ENCODE measurements around the gene TBX2.
A peak's percentile ranks its signal among the peaks of the same experiment; 100 is the strongest.
"Not testable (repeated sequence)": the region's sequence is repeated elsewhere in the genome, so short reads cannot be mapped to it uniquely, and the experiment has no call there.

The TBX2 gene

DNA sequence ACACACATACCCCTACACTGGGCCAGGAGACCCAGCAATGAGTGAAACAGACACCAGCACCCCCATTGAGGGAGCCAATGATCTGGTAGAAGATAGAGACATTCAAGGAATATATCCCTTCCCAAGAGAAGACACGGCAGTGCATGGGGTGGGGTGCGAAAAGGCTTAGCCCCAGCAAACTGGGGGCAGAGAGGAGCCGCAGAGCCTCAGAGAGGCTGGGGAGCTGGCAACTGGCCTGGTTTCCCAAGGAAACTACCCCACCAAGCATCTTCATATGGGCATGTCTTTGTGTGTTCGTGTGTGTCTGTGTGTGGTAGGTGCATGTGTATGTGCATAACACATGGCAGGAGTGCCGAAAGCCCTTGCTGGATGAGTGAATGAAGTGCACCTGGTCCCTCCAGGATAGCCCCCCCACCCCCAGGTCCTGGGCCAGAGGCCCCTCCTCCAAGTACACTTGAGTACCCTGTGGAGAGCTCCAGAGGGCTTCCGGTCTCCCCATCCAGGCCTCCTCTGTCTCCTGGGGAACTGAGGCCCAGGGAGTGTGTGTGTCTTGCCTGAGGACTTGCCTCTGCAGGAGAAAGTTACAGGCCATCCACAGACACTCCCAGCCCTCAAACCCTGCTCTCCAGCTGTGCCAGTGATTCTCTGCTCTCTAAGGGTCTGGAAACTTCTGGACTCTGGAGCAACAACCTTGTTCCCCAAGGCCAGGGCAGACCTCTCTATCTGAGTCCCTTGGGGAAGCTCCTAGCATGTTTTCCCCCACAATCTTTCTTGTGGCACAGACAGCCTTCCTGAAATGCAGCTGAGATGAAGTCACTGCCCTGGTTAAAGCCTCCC lies 15.9 kb downstream of the TBX2 start:
- no peak for DNase-seq

DNA sequence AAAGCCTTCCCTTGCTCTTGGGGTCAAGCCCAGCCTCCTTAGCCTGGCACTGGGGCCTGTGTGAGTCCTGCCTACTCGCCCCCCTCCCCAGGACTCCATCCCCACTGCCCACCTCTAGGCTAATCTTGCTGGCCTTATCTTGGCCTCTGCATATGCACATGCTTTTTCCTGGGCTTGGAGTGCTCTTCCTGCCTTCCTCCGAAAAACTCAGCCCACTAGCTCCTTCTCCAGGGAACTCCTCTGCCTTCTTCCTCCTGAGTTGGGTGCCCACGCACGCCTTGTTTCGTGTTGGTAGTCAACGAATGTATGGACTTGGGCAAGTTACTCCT lies 16.5 kb downstream of the TBX2 start:
- no peak for DNase-seq

GRCh38 chr17:61416540-61417363 lies 17.1 kb downstream of the TBX2 start:
- DNase-seq, result peak; percentile 81

GRCh38 chr17:61418449-61418848 lies 18.8 kb downstream of the TBX2 start:
- DNase-seq, result no peak

- no peak for DNase-seq
These were observed 19.9 kb downstream of the TBX2 start for GRCh38 chr17:61419496-61420046.

- DNase-seq, result no peak
These were observed 20.4 kb downstream of the TBX2 start for GRCh38 chr17:61420052-61420451.

GRCh38 chr17:61420745-61421398 lies 21.2 kb downstream of the TBX2 start:
- no peak for DNase-seq

GRCh38 chr17:61421460-61421859 lies 21.8 kb downstream of the TBX2 start:
- DNase-seq, result no peak

GRCh38 chr17:61422116-61422799 lies 22.6 kb downstream of the TBX2 start:
- no peak for DNase-seq

DNA sequence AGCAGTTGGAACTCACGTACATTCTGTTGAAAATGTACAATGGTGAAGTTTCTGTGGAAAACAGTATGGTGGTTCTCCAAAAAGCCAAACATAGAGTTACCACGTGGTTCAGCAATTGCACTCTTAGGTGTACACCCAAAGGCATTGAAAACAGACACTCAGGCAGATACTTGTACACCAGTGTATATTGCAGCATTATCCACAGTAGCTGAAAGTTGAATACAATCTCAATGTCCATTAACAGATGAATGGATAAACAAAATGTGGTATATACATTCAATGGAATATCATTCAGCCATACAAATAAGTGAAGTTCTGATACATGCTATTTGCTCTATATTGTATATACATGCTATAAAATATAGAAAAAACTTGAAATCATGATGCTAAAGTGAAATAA lies 23.2 kb downstream of the TBX2 start:
- DNase-seq, result no peak

DNA sequence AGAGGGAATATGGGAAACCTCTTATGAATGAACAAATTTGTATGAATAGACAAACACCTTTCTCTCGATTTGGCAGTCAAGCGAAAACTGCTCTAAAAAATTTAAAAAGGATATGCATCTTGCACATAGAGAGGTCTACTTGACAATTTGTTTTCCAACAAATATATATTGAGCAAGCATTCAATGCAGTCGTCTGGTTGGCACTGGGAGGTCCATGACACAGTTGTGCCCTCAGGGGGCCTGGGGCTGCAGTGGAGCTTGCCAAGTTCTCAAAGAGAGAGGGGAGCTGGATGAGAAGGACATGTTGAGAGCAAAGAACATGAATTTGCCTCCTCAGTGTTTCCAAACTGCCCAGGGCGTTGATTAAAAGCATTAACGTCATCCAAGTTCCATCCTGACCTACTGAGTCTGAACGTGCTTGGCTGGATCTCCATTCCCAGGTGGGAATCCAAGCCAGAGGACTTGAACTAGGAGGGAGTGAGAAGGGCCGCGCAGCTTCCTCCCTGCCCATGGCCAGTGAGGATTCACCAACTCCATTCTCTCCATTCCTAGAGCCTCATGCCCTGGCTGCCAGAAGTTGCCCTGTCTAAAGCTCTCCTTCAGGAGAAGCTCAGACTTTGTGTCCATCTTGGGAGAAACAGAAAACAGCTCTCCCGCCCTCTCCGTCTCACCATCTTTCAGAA lies 24.5 kb downstream of the TBX2 start:
- no peak for DNase-seq

GRCh38 chr17:61425682-61426481 lies 26.2 kb downstream of the TBX2 start:
- no peak for DNase-seq

GRCh38 chr17:61426482-61427304 lies 27.1 kb downstream of the TBX2 start:
- peak; percentile 62 for DNase-seq

GRCh38 chr17:61427567-61427966 lies 27.9 kb downstream of the TBX2 start:
- DNase-seq, result no peak

GRCh38 chr17:61429274-61429673 lies 29.6 kb downstream of the TBX2 start:
- DNase-seq, result no peak

GRCh38 chr17:61429831-61430230 lies 30.2 kb downstream of the TBX2 start:
- DNase-seq, result not testable (repeated sequence)

- DNase-seq, result no peak
These were observed 32.1 kb downstream of the TBX2 start for GRCh38 chr17:61431594-61432311.

GRCh38 chr17:61436273-61436672 lies 36.6 kb downstream of the TBX2 start:
- no peak for DNase-seq

- DNase-seq, result no peak
These were observed 37.5 kb downstream of the TBX2 start for GRCh38 chr17:61436995-61437704.

Measured in fibroblast of upper back skin (primary cell).